GM12878 (cell line): ENCODE measurements around the gene ATP4A. TPM values are rescaled to one million over a fixed set of nuclear protein-coding genes. Genes with fewer than 3 reads are reported as not detected.

Experiments
- CTCF ChIP-seq, 3 experiments: IDR thresholded peaks in 2 of 3; conservative IDR thresholded peaks in 1 of 3; 2 replicates each; pipeline ENCODE4 v1.5.1; 2011; ENCODE audit warnings: low read depth in 3 of 3, low read length in 3 of 3, mild to moderate bottlenecking in 3 of 3, control low read depth in 2 of 3, moderate library complexity in 2 of 3, inconsistent platforms in 1 of 3, mixed read lengths in 1 of 3; ENCODE audit not compliant: control insufficient read depth in 2 of 3, insufficient read depth in 1 of 3; ENCODE audit errors: extremely low read depth in 1 of 3
- CUX1 ChIP-seq: IDR thresholded peaks from 2 replicates; pipeline ENCODE4 v1.6.1; 2012; ENCODE audit warnings: improper control_type of control experiment, low read depth, low read length; ENCODE audit not compliant: insufficient replicate concordance
- MEF2A ChIP-seq: IDR thresholded peaks from 2 replicates; pipeline ENCODE4 v1.6.1; 2011; ENCODE audit warnings: low read depth, mild to moderate bottlenecking, low read length, moderate library complexity; ENCODE audit not compliant: insufficient read depth
- ZBTB33 ChIP-seq: fragments of 450-650 bp; IDR thresholded peaks from 2 replicates; pipeline ENCODE4 v1.6.1; 2017; ENCODE audit warnings: mild to moderate bottlenecking
- ZNF24 ChIP-seq: fragments of 450-650 bp; IDR thresholded peaks from 2 replicates; pipeline ENCODE4 v1.6.1; 2017; ENCODE audit warnings: antibody characterized with exemption, mild to moderate bottlenecking
- polyA plus RNA-seq, 11 experiments: library from polyadenylated mRNA; depleted of rRNA in 4 of 11; unstranded in 6 of 11; stranded (reverse) in 5 of 11; fragments of >200 nt; fragmentation: Nextera tagmentation in 4 of 11; fragmentation: Illumina TruSeq in 1 of 11; extraction: Ambion mirVana in 4 of 11; extraction: Trizol in 1 of 11; gene quantifications; 1 replicate in 1 of 11; 2 replicates in 10 of 11; pipeline versions ENCODE4 v1.2.1 to v1.2.3, GENCODE V29; 2011 to 2016; ENCODE audit warnings: inconsistent platforms in 2 of 11, missing spikeins in 2 of 11, low read depth in 1 of 11
- total RNA-seq, 4 experiments: library from RNA; depleted of rRNA in 3 of 4; stranded (reverse); fragments of >200 nt in 3 of 4; fragmentation: Illumina TruSeq in 1 of 4; extraction: Trizol in 1 of 4; gene quantifications; 2 replicates each; pipeline versions ENCODE4 v1.2.1 to v1.2.3, GENCODE V29; 2013 to 2021

Gene ATP4A
- total and polyA plus RNA-seq, 10 of the 15 experiments (the other 5 are each of a cell fraction or from before 2014, with no cell fraction given) = 0.03 to 1.5 (median 0.11) TPM; not detected in 3

- TF ChIP-seq CUX1 (no peak), ZBTB33 (no peak), CTCF (IDR thresholded peaks at IDR 0.05 in 2 of 3, conservative IDR thresholded peaks at IDR 0.05 in 1 of 3; ENCODE audit: control insufficient read depth in 2 of 3, extremely low read depth in 1 of 3, insufficient read depth in 1 of 3, low read depth in 3 of 3, low read length in 3 of 3) (no peak), ZNF24 (no peak), MEF2A (no peak)
These were observed 62.8 kb downstream of the ATP4A start (continued) for GRCh38 chr19:35500611-35501010.

Other genes with a start within 250 kb of the ATP4A start
Only the 7 nearest of the 26 such genes appear.
- 59.5 and 68.0 TPM in 2 replicates for gene DMKN, start 50.0 kb downstream of the ATP4A start, total RNA-seq (2014; rRNA removed)
- 52.6 and 61.3 TPM in 2 replicates for gene DMKN, start 50.0 kb downstream of the ATP4A start, total RNA-seq (2014; rRNA removed; fragmentation: Illumina TruSeq; extraction: Trizol)
- gene DMKN, start 50.0 kb downstream of the ATP4A start, total RNA-seq (2021) = 57.8 and 64.9 TPM in 2 replicates
- gene DMKN, start 50.0 kb downstream of the ATP4A start, polyA plus RNA-seq (2011; rRNA removed) = 60.7 and 72.5 TPM in 2 replicates
- gene DMKN, start 50.0 kb downstream of the ATP4A start, polyA plus RNA-seq (2014; fragmentation: Illumina TruSeq; extraction: Trizol) = 90.7 and 102 TPM in 2 replicates
- gene DMKN, start 50.0 kb downstream of the ATP4A start, polyA plus RNA-seq (2014; fragmentation: Nextera tagmentation; extraction: Ambion mirVana) = 10 to 100 TPM; 36.4 to 43.3 TPM
- gene DMKN, start 50.0 kb downstream of the ATP4A start, polyA plus RNA-seq (2014; rRNA removed) = 87.8 and 114 TPM in 2 replicates
- 10 to 100 TPM; 57.8 to 65.9 TPM for gene DMKN, start 50.0 kb downstream of the ATP4A start, polyA plus RNA-seq (2016; fragmentation: Nextera tagmentation; extraction: Ambion mirVana)
- gene SBSN, start 35.3 kb downstream of the ATP4A start, total RNA-seq (2014; rRNA removed) = not detected in 2 replicates
- not detected in 2 replicates for gene SBSN, start 35.3 kb downstream of the ATP4A start, total RNA-seq (2014; rRNA removed; fragmentation: Illumina TruSeq; extraction: Trizol)
- gene SBSN, start 35.3 kb downstream of the ATP4A start, total RNA-seq (2021) = not detected in 2 replicates
- gene SBSN, start 35.3 kb downstream of the ATP4A start, polyA plus RNA-seq (2011; rRNA removed) = not detected in 2 replicates
- not detected in 2 replicates for gene SBSN, start 35.3 kb downstream of the ATP4A start, polyA plus RNA-seq (2014; fragmentation: Illumina TruSeq; extraction: Trizol)
- gene SBSN, start 35.3 kb downstream of the ATP4A start, polyA plus RNA-seq (2014; fragmentation: Nextera tagmentation; extraction: Ambion mirVana) = not detected
- 0.09 TPM in 1 of 2 replicates, not detected in the other for gene SBSN, start 35.3 kb downstream of the ATP4A start, polyA plus RNA-seq (2014; rRNA removed)
- not detected for gene SBSN, start 35.3 kb downstream of the ATP4A start, polyA plus RNA-seq (2016; fragmentation: Nextera tagmentation; extraction: Ambion mirVana)
- not detected in 2 replicates for gene GAPDHS, start 30.2 kb downstream of the ATP4A start, total RNA-seq (2014; rRNA removed)
- gene GAPDHS, start 30.2 kb downstream of the ATP4A start, total RNA-seq (2014; rRNA removed; fragmentation: Illumina TruSeq; extraction: Trizol) = not detected in 2 replicates
- not detected in 2 replicates for gene GAPDHS, start 30.2 kb downstream of the ATP4A start, total RNA-seq (2021)
- gene GAPDHS, start 30.2 kb downstream of the ATP4A start, polyA plus RNA-seq (2011; rRNA removed) = 0.08 TPM in 1 of 2 replicates, not detected in the other
- not detected in 2 replicates for gene GAPDHS, start 30.2 kb downstream of the ATP4A start, polyA plus RNA-seq (2014; fragmentation: Illumina TruSeq; extraction: Trizol)
- gene GAPDHS, start 30.2 kb downstream of the ATP4A start, polyA plus RNA-seq (2014; fragmentation: Nextera tagmentation; extraction: Ambion mirVana) = not detected
- not detected in 2 replicates for gene GAPDHS, start 30.2 kb downstream of the ATP4A start, polyA plus RNA-seq (2014; rRNA removed)
- gene GAPDHS, start 30.2 kb downstream of the ATP4A start, polyA plus RNA-seq (2016; fragmentation: Nextera tagmentation; extraction: Ambion mirVana) = not detected
- gene TMEM147, start 18.0 kb downstream of the ATP4A start, total RNA-seq (2014; rRNA removed) = 96.9 and 106 TPM in 2 replicates
- gene TMEM147, start 18.0 kb downstream of the ATP4A start, total RNA-seq (2014; rRNA removed; fragmentation: Illumina TruSeq; extraction: Trizol) = 54.7 and 55.2 TPM in 2 replicates
- gene TMEM147, start 18.0 kb downstream of the ATP4A start, total RNA-seq (2021) = 69.7 and 73.8 TPM in 2 replicates
- gene TMEM147, start 18.0 kb downstream of the ATP4A start, polyA plus RNA-seq (2011; rRNA removed) = 47.2 and 84.8 TPM in 2 replicates
- 69.3 and 71.8 TPM in 2 replicates for gene TMEM147, start 18.0 kb downstream of the ATP4A start, polyA plus RNA-seq (2014; fragmentation: Illumina TruSeq; extraction: Trizol)
- gene TMEM147, start 18.0 kb downstream of the ATP4A start, polyA plus RNA-seq (2014; fragmentation: Nextera tagmentation; extraction: Ambion mirVana) = 10 to 100 TPM; 53.4 to 65.3 TPM
- gene TMEM147, start 18.0 kb downstream of the ATP4A start, polyA plus RNA-seq (2014; rRNA removed) = 119 and 131 TPM in 2 replicates
- gene TMEM147, start 18.0 kb downstream of the ATP4A start, polyA plus RNA-seq (2016; fragmentation: Nextera tagmentation; extraction: Ambion mirVana) = 100 to 1,000 TPM; 134 to 145 TPM
- not detected in 2 replicates for gene PMIS2, start 22.5 kb upstream of the ATP4A start, total RNA-seq (2014; rRNA removed)
- gene PMIS2, start 22.5 kb upstream of the ATP4A start, total RNA-seq (2014; rRNA removed; fragmentation: Illumina TruSeq; extraction: Trizol) = not detected in 2 replicates
- not detected in 2 replicates for gene PMIS2, start 22.5 kb upstream of the ATP4A start, total RNA-seq (2021)
- gene PMIS2, start 22.5 kb upstream of the ATP4A start, polyA plus RNA-seq (2011; rRNA removed) = not detected in 2 replicates
- gene PMIS2, start 22.5 kb upstream of the ATP4A start, polyA plus RNA-seq (2014; fragmentation: Illumina TruSeq; extraction: Trizol) = not detected in 2 replicates
- not detected for gene PMIS2, start 22.5 kb upstream of the ATP4A start, polyA plus RNA-seq (2014; fragmentation: Nextera tagmentation; extraction: Ambion mirVana)
- gene PMIS2, start 22.5 kb upstream of the ATP4A start, polyA plus RNA-seq (2014; rRNA removed) = not detected in 2 replicates
- not detected for gene PMIS2, start 22.5 kb upstream of the ATP4A start, polyA plus RNA-seq (2016; fragmentation: Nextera tagmentation; extraction: Ambion mirVana)
- gene HAUS5, start 49.1 kb upstream of the ATP4A start, total RNA-seq (2014; rRNA removed) = 25.7 and 28.0 TPM in 2 replicates
- gene HAUS5, start 49.1 kb upstream of the ATP4A start, total RNA-seq (2014; rRNA removed; fragmentation: Illumina TruSeq; extraction: Trizol) = 8.6 and 8.9 TPM in 2 replicates
- 32.6 and 34.9 TPM in 2 replicates for gene HAUS5, start 49.1 kb upstream of the ATP4A start, total RNA-seq (2021)
- 7.9 and 9.7 TPM in 2 replicates for gene HAUS5, start 49.1 kb upstream of the ATP4A start, polyA plus RNA-seq (2011; rRNA removed)
- gene HAUS5, start 49.1 kb upstream of the ATP4A start, polyA plus RNA-seq (2014; fragmentation: Illumina TruSeq; extraction: Trizol) = 5.1 and 7.6 TPM in 2 replicates
- 1 to 10 TPM; 3.1 to 3.6 TPM for gene HAUS5, start 49.1 kb upstream of the ATP4A start, polyA plus RNA-seq (2014; fragmentation: Nextera tagmentation; extraction: Ambion mirVana)
- gene HAUS5, start 49.1 kb upstream of the ATP4A start, polyA plus RNA-seq (2014; rRNA removed) = 25.5 and 28.5 TPM in 2 replicates
- 10 to 100 TPM; 31.3 to 32.0 TPM for gene HAUS5, start 49.1 kb upstream of the ATP4A start, polyA plus RNA-seq (2016; fragmentation: Nextera tagmentation; extraction: Ambion mirVana)
- gene RBM42, start 65.4 kb upstream of the ATP4A start, total RNA-seq (2014; rRNA removed) = 53.9 and 58.8 TPM in 2 replicates
- 20.5 and 23.8 TPM in 2 replicates for gene RBM42, start 65.4 kb upstream of the ATP4A start, total RNA-seq (2014; rRNA removed; fragmentation: Illumina TruSeq; extraction: Trizol)
- 94.6 and 105 TPM in 2 replicates for gene RBM42, start 65.4 kb upstream of the ATP4A start, total RNA-seq (2021)
- 16.6 and 38.3 TPM in 2 replicates for gene RBM42, start 65.4 kb upstream of the ATP4A start, polyA plus RNA-seq (2011; rRNA removed)
- 4.0 and 16.3 TPM in 2 replicates for gene RBM42, start 65.4 kb upstream of the ATP4A start, polyA plus RNA-seq (2014; fragmentation: Illumina TruSeq; extraction: Trizol)
- gene RBM42, start 65.4 kb upstream of the ATP4A start, polyA plus RNA-seq (2014; fragmentation: Nextera tagmentation; extraction: Ambion mirVana) = 10 to 100 TPM in 1 of 2 experiments, 1 to 10 TPM in 1; 4.2 to 11.1 TPM
- gene RBM42, start 65.4 kb upstream of the ATP4A start, polyA plus RNA-seq (2014; rRNA removed) = 68.4 and 83.3 TPM in 2 replicates
- 100 to 1,000 TPM; 105 to 117 TPM for gene RBM42, start 65.4 kb upstream of the ATP4A start, polyA plus RNA-seq (2016; fragmentation: Nextera tagmentation; extraction: Ambion mirVana)